A673 (cell line): ENCODE results near the gene CXCL17. TPM values are rescaled to one million over a fixed set of nuclear protein-coding genes. Genes with fewer than 3 reads are reported as not detected.

Source experiments
- BruUV-seq: library from RNA; stranded (reverse); fragments of 400-500 nt; replicated peaks from 2 replicates; lab custom pipeline; 2021; lab: Mats Ljungman, UMichigan
- CTCF ChIA-PET: fragments of 300-600 bp; sonication (Branson Sonifier 250); formaldehyde crosslinking; loops from one replicate; lab custom pipeline; 2022; ENCODE audit warnings: antibody characterized with exemption; lab: Charles Lee
- POLR2A ChIA-PET: fragments of 300-600 bp; sonication (Branson Sonifier 250); formaldehyde crosslinking; loops from one replicate; lab custom pipeline; 2022; ENCODE audit warnings: antibody characterized with exemption; ENCODE audit not compliant: low non-redundant PET; lab: Charles Lee
- DNase-seq: peaks from one replicate; pipeline ENCODE4 v3.0.0-alpha.2; 2015; ENCODE audit warnings: low spot score
- H3K27ac ChIP-seq: fragments of 200-600 bp; sonication (generic); 2 replicates; pipeline ENCODE4 v1.5.1; 2016; ENCODE audit warnings: mixed run types, low read depth, mild to moderate bottlenecking, mixed read lengths, antibody characterized with exemption, low read length; ENCODE audit not compliant: poor library complexity, severe bottlenecking
- H3K27me3 ChIP-seq: fragments of 200-600 bp; sonication (generic); replicated peaks from 2 replicates; pipeline ENCODE4 v1.6.1; 2017; ENCODE audit warnings: mixed run types, low read depth, mild to moderate bottlenecking, mixed read lengths, antibody characterized with exemption, low read length; ENCODE audit not compliant: insufficient read depth, poor library complexity
- H3K36me3 ChIP-seq: fragments of 200-600 bp; sonication (generic); 2 replicates; pipeline ENCODE4 v1.6.1; 2016; ENCODE audit warnings: mixed run types, mild to moderate bottlenecking, mixed read lengths, antibody characterized with exemption, low read length; ENCODE audit not compliant: insufficient read depth, poor library complexity, severe bottlenecking
- H3K4me1 ChIP-seq: fragments of 200-600 bp; sonication (generic); 2 replicates; pipeline ENCODE4 v1.6.1; 2017; ENCODE audit warnings: mixed run types, mild to moderate bottlenecking, mixed read lengths, antibody characterized with exemption, low read length; ENCODE audit not compliant: insufficient read depth, poor library complexity, severe bottlenecking
- H3K4me3 ChIP-seq: fragments of 200-600 bp; sonication (generic); 2 replicates; pipeline ENCODE4 v1.5.1; 2016; ENCODE audit warnings: low read depth, mixed run types, mild to moderate bottlenecking, mixed read lengths, low read length; ENCODE audit not compliant: poor library complexity, severe bottlenecking
- H3K9me3 ChIP-seq: fragments of 200-600 bp; sonication (generic); 2 replicates; pipeline ENCODE4 v1.6.1; 2016; ENCODE audit warnings: mixed run types, low read depth, mild to moderate bottlenecking, mixed read lengths, antibody characterized with exemption, low read length; ENCODE audit not compliant: poor library complexity, severe bottlenecking
- CTCF ChIP-seq: fragments of 300-800, 200-600 bp; sonication (generic); conservative IDR thresholded peaks from 2 replicates; pipeline ENCODE4 v1.5.1; 2017; ENCODE audit warnings: low read depth, mild to moderate bottlenecking, antibody characterized with exemption, low read length, moderate library complexity, mixed read lengths
- EZH2 ChIP-seq: fragments of 200-600 bp; sonication (generic); IDR thresholded peaks from 2 replicates; pipeline ENCODE4 v1.6.1; 2017; ENCODE audit warnings: borderline replicate concordance, low read depth, mild to moderate bottlenecking, mixed read lengths, antibody characterized with exemption, low read length; ENCODE audit not compliant: poor library complexity, severe bottlenecking
- intact Hi-C: fragments of 100-400 bp; cut with micrococcal nuclease; formaldehyde crosslinking; loops from one replicate; pipeline ENCODE4 v1.10.0; 2022; ENCODE audit not compliant: unreplicated experiment
- total RNA-seq: library from RNA; stranded (reverse); gene quantifications from 2 replicates; pipeline ENCODE4 v1.2.3, GENCODE V29; 2021

Gene CXCL17
- total RNA-seq, 1 experiment from 2014 or later: not detected

GRCh38 chr19:42422092-42422900 lies 20.4 kb downstream of the CXCL17 start:
- Histone ChIP-seq H3K4me3 (peak overlapping the region; percentile 54), H3K36me3 (no peaks in the 10 kb centered on the region), H3K27me3 (no peaks in the 10 kb centered on the region), H3K4me1 (peaks cover 17% of the 10 kb centered on the region), H3K9me3 (no peaks in the 10 kb centered on the region), H3K27ac (no peak overlapping the region)
- intact Hi-C loops: no loop called here
- BruUV-seq: no TSS peak
- CTCF ChIA-PET: interaction anchor here (2.1 kb wide), 1 partner anchor 16 kb away, joined by 10 read pairs; no protein-coding TSS in a partner anchor
- TF ChIP-seq CTCF (no peak), EZH2 (no peak)
- no peak for DNase-seq
- POLR2A ChIA-PET: no interaction called here

- no peak overlapping the region for H3K4me3 ChIP-seq
- peaks cover 17% of the 10 kb centered on the region for H3K4me1 ChIP-seq
- POLR2A ChIA-PET: no interaction called here
- BruUV-seq: no TSS peak
- H3K9me3 ChIP-seq: no peaks in the 10 kb centered on the region
- CTCF ChIA-PET: no interaction called here
- DNase-seq: no peak
- intact Hi-C loops: no loop called here
- no peak overlapping the region for H3K27ac ChIP-seq
- no peaks in the 10 kb centered on the region for H3K36me3 ChIP-seq
- no peak for TF ChIP-seq CTCF
- TF ChIP-seq EZH2: no peak
- H3K27me3 ChIP-seq: no peaks in the 10 kb centered on the region
Measured at GRCh38 chr19:42421591-42422031, 21.1 kb downstream of the CXCL17 start.

GRCh38 chr19:42421101-42421500 lies 21.6 kb downstream of the CXCL17 start:
- H3K27ac ChIP-seq: no peak overlapping the region
- no peak overlapping the region for H3K4me3 ChIP-seq
- H3K9me3 ChIP-seq: no peaks in the 10 kb centered on the region
- no peak for DNase-seq
- POLR2A ChIA-PET: no interaction called here
- CTCF ChIA-PET: no interaction called here
- intact Hi-C loops: no loop called here
- TF ChIP-seq EZH2 (no peak), CTCF (no peak)
- no TSS peak for BruUV-seq
- no peaks in the 10 kb centered on the region for H3K36me3 ChIP-seq
- H3K27me3 ChIP-seq: no peaks in the 10 kb centered on the region
- peaks cover 17% of the 10 kb centered on the region for H3K4me1 ChIP-seq
